ENCODE data around the gene WFS1.

WFS1 gene

DNA sequence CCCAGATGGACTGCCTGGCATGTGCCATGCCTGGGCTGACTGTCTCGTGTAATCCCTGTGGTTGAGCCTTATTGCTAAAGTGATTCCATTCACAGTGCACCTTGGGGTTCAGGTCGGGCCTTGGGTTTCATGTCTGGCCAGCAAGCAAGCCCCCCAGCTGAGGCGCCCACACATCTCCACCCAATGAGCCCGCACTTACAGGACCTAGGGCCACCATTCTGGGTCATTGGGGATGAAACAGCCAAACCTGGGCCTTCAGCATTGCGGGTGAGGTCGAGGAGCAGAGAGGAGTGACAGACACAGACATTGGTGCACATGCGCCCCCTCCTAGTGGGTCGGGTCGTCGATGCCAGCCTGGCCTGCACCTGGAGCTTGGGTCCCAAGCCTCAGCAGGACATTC is 21.3 kb upstream of the WFS1 start:
- no peaks in the 10 kb centered on the region for H3K36me3 ChIP-seq (ENCODE audit: low read depth)
- H3K4me3 ChIP-seq (ENCODE audit: severe bottlenecking) = no peak overlapping the region
- TF ChIP-seq, protein P1, sequence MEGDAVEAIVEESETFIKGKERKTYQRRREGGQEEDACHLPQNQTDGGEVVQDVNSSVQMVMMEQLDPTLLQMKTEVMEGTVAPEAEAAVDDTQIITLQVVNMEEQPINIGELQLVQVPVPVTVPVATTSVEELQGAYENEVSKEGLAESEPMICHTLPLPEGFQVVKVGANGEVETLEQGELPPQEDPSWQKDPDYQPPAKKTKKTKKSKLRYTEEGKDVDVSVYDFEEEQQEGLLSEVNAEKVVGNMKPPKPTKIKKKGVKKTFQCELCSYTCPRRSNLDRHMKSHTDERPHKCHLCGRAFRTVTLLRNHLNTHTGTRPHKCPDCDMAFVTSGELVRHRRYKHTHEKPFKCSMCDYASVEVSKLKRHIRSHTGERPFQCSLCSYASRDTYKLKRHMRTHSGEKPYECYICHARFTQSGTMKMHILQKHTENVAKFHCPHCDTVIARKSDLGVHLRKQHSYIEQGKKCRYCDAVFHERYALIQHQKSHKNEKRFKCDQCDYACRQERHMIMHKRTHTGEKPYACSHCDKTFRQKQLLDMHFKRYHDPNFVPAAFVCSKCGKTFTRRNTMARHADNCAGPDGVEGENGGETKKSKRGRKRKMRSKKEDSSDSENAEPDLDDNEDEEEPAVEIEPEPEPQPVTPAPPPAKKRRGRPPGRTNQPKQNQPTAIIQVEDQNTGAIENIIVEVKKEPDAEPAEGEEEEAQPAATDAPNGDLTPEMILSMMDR (IDR thresholded peaks at IDR 0.05; ENCODE audit: poor library complexity, severe bottlenecking) = no peak
- peaks cover 29% of the 10 kb centered on the region for H3K27me3 ChIP-seq (ENCODE audit: insufficient read depth, poor library complexity, severe bottlenecking)
- no peaks in the 10 kb centered on the region for H3K4me1 ChIP-seq (ENCODE audit: insufficient read depth, poor library complexity, severe bottlenecking)
- peaks cover 13% of the 10 kb centered on the region for H3K9me3 ChIP-seq (ENCODE audit: severe bottlenecking)
- no peak for ATAC-seq (ENCODE audit: low read depth)
- DNase-seq (ENCODE audit: low spot score) = no peak
- no peak overlapping the region for H3K27ac ChIP-seq (ENCODE audit: poor library complexity, severe bottlenecking)

DNA sequence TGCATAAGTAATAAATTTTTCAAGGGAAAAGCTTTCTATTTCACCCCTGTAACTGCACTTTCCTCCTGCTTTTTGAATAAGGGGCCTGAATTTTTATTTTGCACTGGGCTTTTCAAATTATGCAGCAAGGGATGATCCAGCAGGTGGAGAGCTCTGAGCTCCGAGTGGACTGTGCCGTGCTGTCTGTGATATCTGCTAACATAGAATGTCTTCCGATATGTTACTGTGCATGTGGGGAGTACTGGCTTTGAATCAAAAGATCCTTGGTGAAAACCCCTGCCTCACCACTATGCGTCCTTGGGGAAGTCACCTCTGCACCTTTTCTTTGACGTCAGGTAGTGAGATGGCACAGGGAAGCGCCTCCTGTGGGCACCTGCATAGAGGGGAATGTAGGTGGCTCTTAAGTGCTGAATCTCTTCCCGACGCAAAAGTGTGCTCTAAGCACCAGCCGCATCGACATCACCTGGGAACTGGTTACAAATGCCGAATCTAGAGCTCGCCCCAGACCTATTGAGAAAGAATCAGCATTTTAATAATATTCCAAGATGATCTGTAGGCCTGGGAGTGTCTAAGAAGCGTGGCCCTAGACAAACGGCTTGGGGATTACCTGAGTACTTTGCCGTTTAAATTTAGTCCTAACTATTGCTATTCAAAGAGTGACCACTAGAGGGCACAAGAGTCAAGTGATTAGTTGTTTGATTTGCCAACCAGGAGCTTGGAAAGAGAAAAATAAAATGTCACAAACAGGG is 19.2 kb upstream of the WFS1 start:
- Histone ChIP-seq H3K36me3 (ENCODE audit: low read depth) (no peaks in the 10 kb centered on the region), H3K4me1 (ENCODE audit: insufficient read depth, poor library complexity, severe bottlenecking) (no peaks in the 10 kb centered on the region), H3K27ac (ENCODE audit: poor library complexity, severe bottlenecking) (no peak overlapping the region), H3K4me3 (ENCODE audit: severe bottlenecking) (no peak overlapping the region), H3K27me3 (ENCODE audit: insufficient read depth, poor library complexity, severe bottlenecking) (peaks cover 29% of the 10 kb centered on the region), H3K9me3 (ENCODE audit: severe bottlenecking) (peaks cover 3% of the 10 kb centered on the region)
- DNase-seq (ENCODE audit: low spot score) (no peak), ATAC-seq (ENCODE audit: low read depth) (peak; percentile 64; the same call in 2 of the 3 replicates)
- TF ChIP-seq, protein P1 (IDR thresholded peaks at IDR 0.05; ENCODE audit: poor library complexity, severe bottlenecking) = peak; percentile 81

DNA sequence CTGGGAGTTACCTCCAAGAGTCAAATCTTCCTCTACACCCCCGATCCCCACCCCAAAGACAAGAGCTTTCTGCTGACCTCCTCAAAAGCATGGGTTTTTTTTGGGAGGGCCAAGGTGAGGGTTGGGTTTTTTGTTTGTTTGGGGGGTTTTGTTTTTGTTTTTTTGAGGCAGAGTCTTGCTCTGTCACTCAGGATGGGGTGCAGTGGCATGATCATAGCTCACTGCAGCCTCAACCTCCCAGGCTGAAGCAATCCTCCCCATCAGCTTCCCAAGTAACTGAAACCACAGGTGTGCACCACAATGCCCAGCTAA is 18.7 kb upstream of the WFS1 start:
- Histone ChIP-seq H3K27me3 (ENCODE audit: insufficient read depth, poor library complexity, severe bottlenecking) (peaks cover 29% of the 10 kb centered on the region), H3K4me1 (ENCODE audit: insufficient read depth, poor library complexity, severe bottlenecking) (no peaks in the 10 kb centered on the region), H3K27ac (ENCODE audit: poor library complexity, severe bottlenecking) (no peak overlapping the region), H3K36me3 (ENCODE audit: low read depth) (no peaks in the 10 kb centered on the region), H3K4me3 (ENCODE audit: severe bottlenecking) (no peak overlapping the region), H3K9me3 (ENCODE audit: severe bottlenecking) (peaks cover 2% of the 10 kb centered on the region)
- ATAC-seq (ENCODE audit: low read depth) (no peak), DNase-seq (ENCODE audit: low spot score) (no peak)
- TF ChIP-seq, protein P1 (IDR thresholded peaks at IDR 0.05; ENCODE audit: poor library complexity, severe bottlenecking) = peak; percentile 60

DNA sequence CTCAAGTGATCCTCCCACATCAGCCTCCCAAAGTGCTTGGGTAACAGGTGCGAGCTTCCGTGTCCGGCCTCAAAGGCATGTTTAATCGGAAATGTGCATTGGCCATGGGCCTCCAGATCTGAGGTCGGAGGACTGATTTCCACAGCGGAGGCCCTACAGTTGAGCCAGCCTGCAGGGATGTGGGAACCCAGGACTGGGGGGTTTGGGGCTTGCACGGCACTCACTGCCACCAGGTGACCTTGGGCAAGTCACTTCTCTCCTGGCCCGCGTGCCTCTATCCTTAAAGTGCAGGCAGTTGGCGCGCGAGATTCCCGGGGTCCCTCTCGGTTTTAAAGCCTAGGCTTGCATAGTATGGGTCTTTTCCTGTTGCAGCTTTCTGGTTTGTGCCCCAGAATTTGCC is 18.3 kb upstream of the WFS1 start:
- Histone ChIP-seq H3K36me3 (ENCODE audit: low read depth) (no peaks in the 10 kb centered on the region), H3K4me3 (ENCODE audit: severe bottlenecking) (no peak overlapping the region), H3K27me3 (ENCODE audit: insufficient read depth, poor library complexity, severe bottlenecking) (peaks cover 29% of the 10 kb centered on the region), H3K4me1 (ENCODE audit: insufficient read depth, poor library complexity, severe bottlenecking) (no peaks in the 10 kb centered on the region), H3K27ac (ENCODE audit: poor library complexity, severe bottlenecking) (no peak overlapping the region), H3K9me3 (ENCODE audit: severe bottlenecking) (no peaks in the 10 kb centered on the region)
- DNase-seq (ENCODE audit: low spot score) (no peak), ATAC-seq (ENCODE audit: low read depth) (no peak)
- TF ChIP-seq, protein P1 (IDR thresholded peaks at IDR 0.05; ENCODE audit: poor library complexity, severe bottlenecking) = no peak

DNA sequence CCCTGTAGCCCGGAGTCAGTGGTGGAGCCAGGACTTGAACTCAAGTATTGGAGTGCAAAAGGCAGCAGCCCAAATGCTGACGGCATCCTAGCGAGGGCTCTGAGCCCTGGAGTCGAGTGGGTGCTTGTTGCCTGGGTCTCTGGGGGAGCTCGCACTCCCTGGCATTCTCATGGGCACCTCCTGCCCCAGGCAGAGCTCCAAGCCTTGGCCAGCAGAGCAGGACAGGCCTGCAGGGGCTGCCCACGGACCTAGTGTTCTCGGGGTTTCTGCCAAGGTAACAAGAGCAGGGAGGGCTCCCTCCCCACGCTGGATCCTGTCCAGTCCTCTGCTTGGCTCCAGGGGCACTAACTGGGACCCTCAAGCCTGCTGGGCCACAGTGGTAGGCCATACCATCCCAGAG is 17.6 kb upstream of the WFS1 start:
- no peak for ATAC-seq (ENCODE audit: low read depth)
- peaks cover 29% of the 10 kb centered on the region for H3K27me3 ChIP-seq (ENCODE audit: insufficient read depth, poor library complexity, severe bottlenecking)
- no peaks in the 10 kb centered on the region for H3K4me1 ChIP-seq (ENCODE audit: insufficient read depth, poor library complexity, severe bottlenecking)

More for the DNA sequence above, 17.6 kb upstream of the WFS1 start:
- Histone ChIP-seq H3K4me3 (ENCODE audit: severe bottlenecking) (no peak overlapping the region), H3K9me3 (ENCODE audit: severe bottlenecking) (no peaks in the 10 kb centered on the region), H3K36me3 (ENCODE audit: low read depth) (no peaks in the 10 kb centered on the region), H3K27ac (ENCODE audit: poor library complexity, severe bottlenecking) (no peak overlapping the region)
- TF ChIP-seq, protein P1 (IDR thresholded peaks at IDR 0.05; ENCODE audit: poor library complexity, severe bottlenecking) = no peak
- no peak for DNase-seq (ENCODE audit: low spot score)

Measured in RWPE2 (cell line).